Measurements from ENCODE around the gene LRRC55. TPM values are rescaled to one million over a fixed set of nuclear protein-coding genes. Genes with fewer than 3 reads are reported as not detected.

LRRC55 gene
- total and polyA plus RNA-seq, 9 of the 15 experiments (the other 6 are each of a cell fraction or from before 2014, with no cell fraction given): not detected

DNA sequence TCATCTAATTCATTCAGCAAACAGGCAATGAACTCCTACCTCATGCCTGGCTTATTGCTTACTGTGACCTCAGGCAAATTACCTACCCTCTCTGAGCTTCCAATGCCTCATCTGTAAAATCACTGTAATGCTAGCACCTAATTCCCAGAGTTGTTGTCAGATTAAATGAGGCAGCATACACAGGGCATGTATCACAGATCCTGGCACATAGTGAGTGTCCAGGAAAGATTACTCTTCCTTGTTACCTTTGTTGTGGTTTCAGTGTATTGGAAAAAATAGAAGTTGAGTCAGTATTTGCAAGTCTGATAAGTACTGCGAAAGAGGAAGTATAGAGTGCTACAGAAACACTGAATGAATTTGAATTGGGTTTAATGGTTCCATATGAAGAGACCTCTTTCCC lies 26.4 kb upstream of the LRRC55 start (continued):
- TF ChIP-seq, protein P1, sequence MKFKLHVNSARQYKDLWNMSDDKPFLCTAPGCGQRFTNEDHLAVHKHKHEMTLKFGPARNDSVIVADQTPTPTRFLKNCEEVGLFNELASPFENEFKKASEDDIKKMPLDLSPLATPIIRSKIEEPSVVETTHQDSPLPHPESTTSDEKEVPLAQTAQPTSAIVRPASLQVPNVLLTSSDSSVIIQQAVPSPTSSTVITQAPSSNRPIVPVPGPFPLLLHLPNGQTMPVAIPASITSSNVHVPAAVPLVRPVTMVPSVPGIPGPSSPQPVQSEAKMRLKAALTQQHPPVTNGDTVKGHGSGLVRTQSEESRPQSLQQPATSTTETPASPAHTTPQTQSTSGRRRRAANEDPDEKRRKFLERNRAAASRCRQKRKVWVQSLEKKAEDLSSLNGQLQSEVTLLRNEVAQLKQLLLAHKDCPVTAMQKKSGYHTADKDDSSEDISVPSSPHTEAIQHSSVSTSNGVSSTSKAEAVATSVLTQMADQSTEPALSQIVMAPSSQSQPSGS (CRISPR knock-in tag; IDR thresholded peaks at IDR 0.05): no peak
- TF ChIP-seq CCNT2 (IDR thresholded peaks at IDR 0.05; ENCODE audit: borderline replicate concordance, extremely low read depth, insufficient read length, low read depth, low read length): peak; percentile 24
- TF ChIP-seq, protein P2, sequence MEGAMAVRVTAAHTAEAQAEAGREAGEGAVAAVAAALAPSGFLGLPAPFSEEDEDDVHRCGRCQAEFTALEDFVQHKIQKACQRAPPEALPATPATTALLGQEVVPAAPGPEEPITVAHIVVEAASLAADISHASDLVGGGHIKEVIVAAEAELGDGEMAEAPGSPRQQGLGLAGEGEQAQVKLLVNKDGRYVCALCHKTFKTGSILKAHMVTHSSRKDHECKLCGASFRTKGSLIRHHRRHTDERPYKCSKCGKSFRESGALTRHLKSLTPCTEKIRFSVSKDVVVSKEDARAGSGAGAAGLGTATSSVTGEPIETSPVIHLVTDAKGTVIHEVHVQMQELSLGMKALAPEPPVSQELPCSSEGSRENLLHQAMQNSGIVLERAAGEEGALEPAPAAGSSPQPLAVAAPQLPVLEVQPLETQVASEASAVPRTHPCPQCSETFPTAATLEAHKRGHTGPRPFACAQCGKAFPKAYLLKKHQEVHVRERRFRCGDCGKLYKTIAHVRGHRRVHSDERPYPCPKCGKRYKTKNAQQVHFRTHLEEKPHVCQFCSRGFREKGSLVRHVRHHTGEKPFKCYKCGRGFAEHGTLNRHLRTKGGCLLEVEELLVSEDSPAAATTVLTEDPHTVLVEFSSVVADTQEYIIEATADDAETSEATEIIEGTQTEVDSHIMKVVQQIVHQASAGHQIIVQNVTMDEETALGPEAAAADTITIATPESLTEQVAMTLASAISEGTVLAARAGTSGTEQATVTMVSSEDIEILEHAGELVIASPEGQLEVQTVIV (CRISPR knock-in tag; IDR thresholded peaks at IDR 0.05; ENCODE audit: borderline replicate concordance): no peak
- TF ChIP-seq ZNF282 (CRISPR knock-in tag; IDR thresholded peaks at IDR 0.05): no peak
- TF ChIP-seq, protein P3, sequence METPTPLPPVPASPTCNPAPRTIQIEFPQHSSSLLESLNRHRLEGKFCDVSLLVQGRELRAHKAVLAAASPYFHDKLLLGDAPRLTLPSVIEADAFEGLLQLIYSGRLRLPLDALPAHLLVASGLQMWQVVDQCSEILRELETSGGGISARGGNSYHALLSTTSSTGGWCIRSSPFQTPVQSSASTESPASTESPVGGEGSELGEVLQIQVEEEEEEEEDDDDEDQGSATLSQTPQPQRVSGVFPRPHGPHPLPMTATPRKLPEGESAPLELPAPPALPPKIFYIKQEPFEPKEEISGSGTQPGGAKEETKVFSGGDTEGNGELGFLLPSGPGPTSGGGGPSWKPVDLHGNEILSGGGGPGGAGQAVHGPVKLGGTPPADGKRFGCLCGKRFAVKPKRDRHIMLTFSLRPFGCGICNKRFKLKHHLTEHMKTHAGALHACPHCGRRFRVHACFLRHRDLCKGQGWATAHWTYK (CRISPR knock-in tag; IDR thresholded peaks at IDR 0.05): 0 out of 2 replicates have a peak, but pooled peaks have one; percentile 25
- TF ChIP-seq ZNF3 (CRISPR knock-in tag; IDR thresholded peaks at IDR 0.05): no peak
- TF ChIP-seq MCM3 (IDR thresholded peaks at IDR 0.05): no peak
- no peak for TF ChIP-seq ZSCAN29 (IDR thresholded peaks at IDR 0.05)
- no peak for TF ChIP-seq NR3C1 (CRISPR knock-in tag; IDR thresholded peaks at IDR 0.05)
- 0 out of 2 replicates have a peak, but pooled peaks have one; percentile 48 for TF ChIP-seq HMG20A (CRISPR knock-in tag; conservative IDR thresholded peaks at IDR 0.05)
- no peak for TF ChIP-seq MAFG (tag; conservative IDR thresholded peaks at IDR 0.05)
- TF ChIP-seq ZNF133 (CRISPR knock-in tag; IDR thresholded peaks at IDR 0.05): no peak
- TF ChIP-seq FOSL1 (tag; conservative IDR thresholded peaks at IDR 0.05): peak; percentile 81
- TF ChIP-seq HNRNPK (IDR thresholded peaks at IDR 0.05; ENCODE audit: low read depth, low read length, poor library complexity, severe bottlenecking): no peak
- TF ChIP-seq RBFOX2 (IDR thresholded peaks at IDR 0.05; ENCODE audit: low read depth, low read length): no peak
- peak; percentile 56 for TF ChIP-seq TCF3 (CRISPR knock-in tag; IDR thresholded peaks at IDR 0.05)
- peak; percentile 34; the same call in 1 of the 2 replicates for TF ChIP-seq CBFA2T3 (IDR thresholded peaks at IDR 0.05)
- TF ChIP-seq HNRNPH1 (optimal IDR thresholded peaks at IDR 0.05; ENCODE audit: low read depth, low read length): no peak
- TF ChIP-seq KDM1A (IDR thresholded peaks at IDR 0.05): peak in 1 of 2 experiments; percentile 50; a peak in 2 of 4 replicates
- TF ChIP-seq, protein P4, sequence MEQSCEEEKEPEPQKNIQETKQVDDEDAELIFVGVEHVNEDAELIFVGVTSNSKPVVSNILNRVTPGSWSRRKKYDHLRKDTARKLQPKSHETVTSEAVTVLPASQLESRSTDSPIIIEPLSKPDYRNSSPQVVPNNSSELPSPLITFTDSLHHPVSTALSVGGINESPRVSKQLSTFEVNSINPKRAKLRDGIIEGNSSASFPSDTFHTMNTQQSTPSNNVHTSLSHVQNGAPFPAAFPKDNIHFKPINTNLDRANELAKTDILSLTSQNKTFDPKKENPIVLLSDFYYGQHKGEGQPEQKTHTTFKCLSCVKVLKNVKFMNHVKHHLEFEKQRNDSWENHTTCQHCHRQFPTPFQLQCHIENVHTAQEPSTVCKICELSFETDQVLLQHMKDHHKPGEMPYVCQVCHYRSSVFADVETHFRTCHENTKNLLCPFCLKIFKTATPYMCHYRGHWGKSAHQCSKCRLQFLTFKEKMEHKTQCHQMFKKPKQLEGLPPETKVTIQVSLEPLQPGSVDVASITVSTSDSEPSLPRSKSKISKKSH (CRISPR knock-in tag; IDR thresholded peaks at IDR 0.05): no peak
- no peak for TF ChIP-seq GTF2E2 (tag; IDR thresholded peaks at IDR 0.05)
- no peak for TF ChIP-seq ZNF184 (CRISPR knock-in tag; IDR thresholded peaks at IDR 0.05)
- peak; percentile 44; the same call in 1 of the 2 replicates for TF ChIP-seq FOXJ3 (CRISPR knock-in tag; IDR thresholded peaks at IDR 0.05)
- TF ChIP-seq ARID1B (IDR thresholded peaks at IDR 0.05): peak; percentile 63
